GM12892 (cell line): ENCODE results near the gene IRF1.
"Not testable (repeated sequence)": the region's sequence is repeated elsewhere in the genome, so short reads cannot be mapped to it uniquely, and the experiment has no call there.

ENCODE experiments used
- DNase-seq: peaks from one replicate; pipeline ENCODE4 v3.0.0; 2011; ENCODE audit not compliant: insufficient read length
- FAIRE-seq: peaks from 2 replicates; lab custom pipeline; 2011; peaks lifted over from hg19 to GRCh38; lab: Jason Lieb, UNC
- POLR2A ChIP-seq: IDR thresholded peaks from 2 replicates; pipeline ENCODE4 v1.6.1; 2011; ENCODE audit warnings: low read depth, low read length, control low read depth
- POLR2AphosphoS5 ChIP-seq: IDR thresholded peaks from 2 replicates; pipeline ENCODE4 v1.6.1; 2011; ENCODE audit warnings: low read depth, low read length, control low read depth
- TAF1 ChIP-seq: IDR thresholded peaks from 2 replicates; pipeline ENCODE4 v1.6.1; 2011; ENCODE audit warnings: low read depth, mild to moderate bottlenecking, control low read depth, low read length, borderline replicate concordance

IRF1 gene

GRCh38 chr5:132489871-132490483 lies 596 bp downstream of the IRF1 start:
- TF ChIP-seq TAF1 (no peak), POLR2A (no peak), POLR2AphosphoS5 (no peak)
- peak; percentile 67 for DNase-seq
- no peak for FAIRE-seq

DNA sequence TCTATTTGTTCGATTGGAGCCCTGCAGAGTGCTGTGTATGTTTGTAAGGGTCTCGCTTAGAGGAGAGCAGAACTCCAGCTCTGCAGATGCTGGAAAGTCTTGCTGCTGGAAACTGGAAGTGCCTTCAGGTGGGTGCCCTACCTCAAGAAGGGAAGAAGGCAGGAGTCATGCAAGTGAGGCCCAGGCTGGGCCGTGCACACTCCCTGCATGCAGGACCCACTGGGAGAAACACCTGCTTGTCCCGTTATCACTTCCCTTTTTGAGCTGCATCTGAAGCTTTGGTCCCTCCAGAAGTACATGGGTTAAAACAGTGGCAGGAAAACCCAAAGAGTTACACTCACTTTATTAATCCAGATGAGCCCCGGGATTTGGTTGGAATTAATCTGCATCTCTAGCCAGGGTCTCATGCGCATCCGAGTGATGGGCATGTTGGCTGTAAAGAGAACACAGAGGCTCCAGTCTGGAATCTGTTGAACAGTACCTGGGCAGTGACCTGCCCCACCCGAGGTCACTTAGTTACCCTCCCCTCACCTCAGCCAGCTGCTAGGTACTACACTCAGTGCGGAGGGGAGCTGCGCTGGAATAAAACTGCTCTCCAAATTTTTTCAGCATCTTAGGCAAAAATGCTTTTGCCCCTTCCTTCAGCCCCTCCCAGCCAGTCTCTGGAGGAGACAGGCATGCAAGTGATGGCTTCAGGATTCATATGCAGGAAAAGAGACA lies 1.4 kb downstream of the IRF1 start:
- DNase-seq (no peak), FAIRE-seq (peak; percentile 77)
- TF ChIP-seq TAF1 (no peak), POLR2AphosphoS5 (0 out of 2 replicates have a peak, but pooled peaks have one; percentile 20), POLR2A (0 out of 2 replicates have a peak, but pooled peaks have one; percentile 21)

DNA sequence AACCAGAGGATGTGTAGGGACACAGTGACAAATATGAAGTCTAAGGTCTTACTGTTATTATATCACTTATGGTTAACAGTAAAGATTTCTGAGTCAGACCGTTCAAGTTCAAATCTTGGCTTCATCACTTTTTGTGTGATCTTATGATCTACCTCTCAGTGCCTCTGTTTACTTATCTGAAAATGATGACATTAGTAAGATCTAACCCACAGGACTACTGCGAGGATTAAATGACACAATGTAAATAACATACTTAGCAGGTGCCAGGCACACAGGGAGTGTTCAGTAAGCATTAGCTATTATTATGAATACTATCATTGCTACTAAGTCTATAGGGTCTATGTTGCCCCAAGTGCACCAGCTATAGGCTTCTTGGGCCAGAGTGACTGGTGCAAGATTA lies 2.0 kb downstream of the IRF1 start:
- DNase-seq, result no peak
- FAIRE-seq, result no peak
- TF ChIP-seq TAF1, result no peak
- no peak for TF ChIP-seq POLR2A
- TF ChIP-seq POLR2AphosphoS5, result no peak

GRCh38 chr5:132487841-132488555 lies 2.6 kb downstream of the IRF1 start:
- DNase-seq (no peak), FAIRE-seq (peak; percentile 78)
- peak; percentile 57; the same call in 1 of the 2 replicates for TF ChIP-seq POLR2A
- no peak for TF ChIP-seq TAF1
- peak; percentile 37; the same call in 1 of the 2 replicates for TF ChIP-seq POLR2AphosphoS5

DNA sequence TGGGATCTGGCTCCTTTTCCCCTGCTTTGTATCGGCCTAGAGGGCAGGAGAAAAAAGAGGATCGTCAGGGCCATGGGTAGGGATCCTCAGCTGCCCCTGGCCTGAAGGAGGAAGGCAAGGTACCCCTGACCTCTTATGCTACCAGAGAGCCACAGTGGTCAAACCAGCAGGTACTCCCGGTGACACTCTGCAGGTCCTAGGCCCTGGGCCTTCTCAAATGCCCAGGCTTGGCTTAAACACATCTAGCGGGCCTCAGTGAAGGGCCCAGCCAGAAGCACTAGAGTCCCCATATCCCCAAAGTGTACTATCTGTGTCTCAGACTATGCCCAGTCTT lies 3.5 kb downstream of the IRF1 start:
- TF ChIP-seq POLR2A, result no peak
- no peak for TF ChIP-seq POLR2AphosphoS5
- no peak for TF ChIP-seq TAF1
- DNase-seq (no peak), FAIRE-seq (no peak)

- TF ChIP-seq POLR2AphosphoS5 (peak; percentile 54; the same call in 1 of the 2 replicates), TAF1 (no peak), POLR2A (peak; percentile 12; the same call in 1 of the 2 replicates)
- DNase-seq, result no peak
- no peak for FAIRE-seq
These were observed 4.1 kb downstream of the IRF1 start for GRCh38 chr5:132486318-132487094.

- no peak for DNase-seq
- no peak for TF ChIP-seq POLR2A
- TF ChIP-seq TAF1, result no peak
- TF ChIP-seq POLR2AphosphoS5, result no peak
- no peak for FAIRE-seq
These were observed 4.8 kb downstream of the IRF1 start for GRCh38 chr5:132485641-132486317.

DNA sequence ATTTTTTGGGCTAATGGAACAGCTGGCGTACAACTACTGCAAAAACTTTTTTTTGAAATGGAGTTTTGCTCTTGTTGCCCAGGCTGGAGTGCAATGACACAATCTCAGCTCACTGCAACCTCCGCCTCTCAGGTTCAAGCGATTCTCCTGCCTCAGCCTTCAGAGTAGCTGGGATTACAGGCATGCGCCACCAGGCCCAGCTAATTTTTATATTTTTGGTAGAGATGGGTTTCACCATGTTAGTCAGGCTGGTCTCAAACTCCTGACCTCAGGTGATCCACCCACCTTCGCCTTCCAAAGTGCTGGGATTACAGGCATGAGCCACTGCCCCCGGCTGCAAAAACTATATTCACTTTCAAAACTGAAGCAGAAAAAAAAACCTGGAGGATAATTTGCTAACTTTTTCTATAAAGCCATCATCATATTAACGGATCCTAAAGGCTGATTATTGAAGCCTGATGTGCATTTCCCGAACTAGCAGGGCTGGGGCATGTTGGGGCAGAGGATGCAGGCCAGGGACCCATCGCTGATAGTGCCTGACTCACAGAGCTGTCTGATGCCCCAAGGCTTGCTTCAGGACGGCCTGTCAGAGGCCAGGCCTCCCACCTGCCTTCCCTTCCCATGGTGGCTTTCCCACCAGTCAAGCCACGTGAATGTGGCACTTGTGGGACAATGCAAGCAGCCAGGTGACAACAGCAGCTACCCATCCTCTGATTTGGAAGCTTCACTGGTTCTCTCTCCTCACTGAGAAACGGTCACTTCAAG lies 5.5 kb downstream of the IRF1 start:
- FAIRE-seq, DNase-seq: not testable (repeated sequence)

GRCh38 chr5:132484391-132484725 lies 6.2 kb downstream of the IRF1 start:
- FAIRE-seq (no peak), DNase-seq (no peak)
- TF ChIP-seq POLR2A (no peak), POLR2AphosphoS5 (no peak; the same call in 1 of the 2 replicates), TAF1 (no peak)

- TF ChIP-seq POLR2A, result peak; percentile 50; the same call in 1 of the 2 replicates
- no peak for TF ChIP-seq POLR2AphosphoS5
- DNase-seq (no peak), FAIRE-seq (no peak)
These were observed 6.7 kb downstream of the IRF1 start for GRCh38 chr5:132483661-132484390.

DNA sequence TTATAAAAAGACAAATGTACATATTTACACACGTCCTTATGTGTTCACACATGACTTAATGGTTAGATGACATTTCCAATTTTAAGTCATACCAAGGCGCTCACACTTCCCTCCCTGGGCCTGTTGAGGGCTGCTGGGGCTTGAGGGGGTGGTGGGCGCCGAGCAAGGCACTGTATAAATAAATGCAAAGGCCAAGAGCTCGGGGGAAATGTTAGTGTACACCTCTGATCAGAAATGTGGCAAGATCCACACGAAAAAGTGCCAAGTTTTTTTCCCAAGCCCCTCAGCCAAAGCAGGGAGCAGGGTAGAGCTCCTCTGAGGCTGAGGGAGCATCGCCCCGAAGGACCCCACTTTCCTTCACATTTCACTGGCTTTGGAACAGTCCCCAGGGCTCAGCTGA lies 7.5 kb downstream of the IRF1 start:
- no peak for FAIRE-seq
- TF ChIP-seq POLR2AphosphoS5 (no peak), POLR2A (no peak; the same call in 1 of the 2 replicates), TAF1 (no peak)
- DNase-seq, result no peak
